Hepatocyte (in vitro differentiated cells): Measurements from ENCODE around the gene SLC12A7. TPM values are rescaled to one million over a fixed set of nuclear protein-coding genes. Genes with fewer than 3 reads are reported as not detected.

Experiments used
- DNase-seq: peaks from one replicate; pipeline ENCODE4 v3.0.0-alpha.2; 2016; ENCODE audit warnings: low spot score
- H2AFZ ChIP-seq: fragments of 200-600 bp; sonication (generic); 2 replicates; pipeline ENCODE4 v1.6.0; 2016; ENCODE audit warnings: antibody characterized with exemption, mild to moderate bottlenecking
- H3K27ac ChIP-seq: fragments of 200-600 bp; sonication (generic); 2 replicates; pipeline ENCODE4 v1.5.1; 2016; ENCODE audit warnings: mild to moderate bottlenecking
- H3K27me3 ChIP-seq: fragments of 200-600 bp; sonication (generic); 2 replicates; pipeline ENCODE4 v1.6.1; 2016
- H3K36me3 ChIP-seq: fragments of 200-600 bp; sonication (generic); replicated peaks from 2 replicates; pipeline ENCODE4 v1.5.1; 2016; ENCODE audit warnings: low read depth; ENCODE audit not compliant: insufficient read depth
- H3K4me1 ChIP-seq: fragments of 200-600 bp; sonication (generic); 2 replicates; pipeline ENCODE4 v1.5.1; 2016; ENCODE audit warnings: mild to moderate bottlenecking, moderate library complexity; ENCODE audit not compliant: insufficient read depth
- H3K4me2 ChIP-seq: fragments of 200-600 bp; sonication (generic); 2 replicates; pipeline ENCODE4 v1.6.0; 2016
- H3K4me3 ChIP-seq: fragments of 200-600 bp; sonication (generic); 2 replicates; pipeline ENCODE4 v1.5.1; 2016; ENCODE audit warnings: mild to moderate bottlenecking
- H3K79me2 ChIP-seq: fragments of 200-600 bp; sonication (generic); 2 replicates; pipeline ENCODE4 v1.6.0; 2017; ENCODE audit warnings: mild to moderate bottlenecking
- H3K9me2 ChIP-seq: fragments of 200-600 bp; sonication (generic); replicated peaks from 2 replicates; pipeline ENCODE4 v1.6.0; 2017; ENCODE audit warnings: mild to moderate bottlenecking; ENCODE audit not compliant: insufficient read depth
- H3K9me3 ChIP-seq: fragments of 200-600 bp; sonication (generic); 2 replicates; pipeline ENCODE4 v1.5.1; 2016; ENCODE audit warnings: low read depth, mild to moderate bottlenecking
- H4K20me1 ChIP-seq: fragments of 200-600 bp; sonication (generic); 2 replicates; pipeline ENCODE4 v1.6.0; 2016; ENCODE audit warnings: mild to moderate bottlenecking; ENCODE audit not compliant: insufficient read depth, poor library complexity, severe bottlenecking
- CTCF ChIP-seq: fragments of 200-600 bp; sonication (generic); IDR thresholded peaks from 2 replicates; pipeline ENCODE4 v1.5.1; 2016; ENCODE audit warnings: antibody characterized with exemption, mild to moderate bottlenecking; ENCODE audit not compliant: poor library complexity
- EZH2 ChIP-seq: fragments of 200-600 bp; sonication (generic); IDR thresholded peaks from 2 replicates; pipeline ENCODE4 v1.6.1; 2016; ENCODE audit warnings: antibody characterized with exemption, mild to moderate bottlenecking, borderline replicate concordance
- EZH2phosphoT487 ChIP-seq: fragments of 200-600 bp; sonication (generic); IDR thresholded peaks from one replicate; pipeline ENCODE4 v1.6.1; 2018; ENCODE audit warnings: antibody characterized with exemption, mild to moderate bottlenecking, low read depth, moderate library complexity; ENCODE audit not compliant: unreplicated experiment, severe bottlenecking
- WGBS: methylation state at CpG from one replicate; pipeline ENCODE4 v1.1.6; 2016; ENCODE audit warnings: low lambda C conversion rate; ENCODE audit errors: missing lambda C conversion rate; 5-methylcytosine and 5-hydroxymethylcytosine counted together
- polyA plus RNA-seq: library from polyadenylated mRNA; unstranded; fragments of >200 nt; fragmentation: Nextera tagmentation; extraction: Ambion mirVana; gene quantifications from 2 replicates; pipeline ENCODE4 v1.2.1, GENCODE V29; 2016
- total RNA-seq: library from RNA; depleted of rRNA; stranded (reverse); fragments of >200 nt; gene quantifications from 2 replicates; pipeline ENCODE4 v1.2.3, GENCODE V29; 2014

Gene SLC12A7
- total and polyA plus RNA-seq, 2 experiments from 2014 or later, result 30.2 to 34.3 TPM

GRCh38 chr5:1036504-1037122 is 75.2 kb downstream of the SLC12A7 start:
- H3K4me2 ChIP-seq, result no peak overlapping the region
- WGBS, result 96% methylated on average over 21 of the region's 22 CpGs

GRCh38 chr5:1035421-1036405 is 76.2 kb downstream of the SLC12A7 start:
- H3K27me3 ChIP-seq, result no peaks in the 10 kb centered on the region
- no peaks in the 10 kb centered on the region for H3K9me2 ChIP-seq
- H3K9me3 ChIP-seq, result no peaks in the 10 kb centered on the region
- H3K27ac ChIP-seq, result no peak overlapping the region
- DNase-seq, result no peak
- H4K20me1 ChIP-seq, result no peaks in the 10 kb centered on the region
- no peaks in the 10 kb centered on the region for H3K36me3 ChIP-seq
- no peak overlapping the region for H3K4me2 ChIP-seq
- TF ChIP-seq CTCF (no peak), EZH2 (no peak), EZH2phosphoT487 (no peak)
- H3K4me3 ChIP-seq, result no peak overlapping the region
- H2AFZ ChIP-seq, result no peak overlapping the region
- peaks cover 2% of the 10 kb centered on the region for H3K4me1 ChIP-seq
- no peaks in the 10 kb centered on the region for H3K79me2 ChIP-seq
- WGBS, result 95% methylated on average over 20 of the region's 25 CpGs

More at GRCh38 chr5:1036504-1037122, 75.2 kb downstream of the SLC12A7 start:
- Histone ChIP-seq H3K4me1 (no peaks in the 10 kb centered on the region), H4K20me1 (no peaks in the 10 kb centered on the region), H3K9me2 (no peaks in the 10 kb centered on the region), H3K27me3 (no peaks in the 10 kb centered on the region), H3K79me2 (no peaks in the 10 kb centered on the region), H3K36me3 (no peaks in the 10 kb centered on the region), H3K27ac (no peak overlapping the region), H2AFZ (no peak overlapping the region), H3K4me3 (no peak overlapping the region), H3K9me3 (no peaks in the 10 kb centered on the region)
- no peak for TF ChIP-seq EZH2phosphoT487
- TF ChIP-seq CTCF, result no peak
- no peak for TF ChIP-seq EZH2
- no peak for DNase-seq

GRCh38 chr5:1034986-1035385 is 76.9 kb downstream of the SLC12A7 start:
- Histone ChIP-seq H3K27ac (no peak overlapping the region), H3K9me2 (no peaks in the 10 kb centered on the region), H3K4me2 (no peak overlapping the region), H2AFZ (no peak overlapping the region), H3K36me3 (no peaks in the 10 kb centered on the region), H3K4me3 (no peak overlapping the region), H3K4me1 (peaks cover 5% of the 10 kb centered on the region), H3K79me2 (no peaks in the 10 kb centered on the region), H3K27me3 (no peaks in the 10 kb centered on the region), H3K9me3 (no peaks in the 10 kb centered on the region), H4K20me1 (no peaks in the 10 kb centered on the region)
- 96% methylated on average over 2 of the region's 2 CpGs for WGBS
- DNase-seq, result no peak
- no peak for TF ChIP-seq EZH2
- no peak for TF ChIP-seq EZH2phosphoT487
- no peak for TF ChIP-seq CTCF
